ENCODE data around the gene ANXA4. TPM values are rescaled to one million over a fixed set of nuclear protein-coding genes. Genes with fewer than 3 reads are reported as not detected.

The ANXA4 gene
- total and polyA plus RNA-seq, 2 experiments from 2014 or later = 107 to 231 TPM

DNA sequence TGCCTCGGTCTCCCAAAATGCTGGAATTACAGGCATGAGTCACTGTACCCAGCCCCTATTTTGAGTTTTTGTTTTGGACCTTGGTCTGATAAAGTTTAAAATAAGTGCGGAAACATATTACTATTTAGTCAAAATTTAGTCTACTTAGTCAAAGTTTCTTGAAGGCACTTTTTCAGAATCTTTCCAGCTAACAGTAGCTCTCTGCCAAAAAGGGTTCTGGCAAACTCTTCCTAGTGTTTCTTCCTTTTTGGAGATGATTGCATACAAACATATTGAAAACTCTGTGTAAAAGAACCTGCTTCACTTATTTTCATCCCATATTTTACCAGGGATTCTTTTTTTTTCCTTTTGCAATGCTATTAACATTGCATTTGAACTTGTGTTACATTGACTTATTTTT lies 116.3 kb downstream of the ANXA4 start:
- Histone ChIP-seq H3K27me3 (no peaks in the 10 kb centered on the region), H3K36me3 (replicated peaks; ENCODE audit: insufficient read depth, low read depth) (no peaks in the 10 kb centered on the region), H3K27ac (no peak overlapping the region), H3K4me2 (no peak overlapping the region), H3K4me3 (no peak overlapping the region), H3K9me3 (ENCODE audit: low read depth) (no peaks in the 10 kb centered on the region), H3K4me1 (ENCODE audit: insufficient read depth) (no peaks in the 10 kb centered on the region), H3K79me2 (no peaks in the 10 kb centered on the region), H2AFZ (no peak overlapping the region), H4K20me1 (ENCODE audit: insufficient read depth, poor library complexity, severe bottlenecking) (no peaks in the 10 kb centered on the region), H3K9me2 (replicated peaks; ENCODE audit: insufficient read depth) (no peaks in the 10 kb centered on the region)
- WGBS (ENCODE audit: low lambda C conversion rate, missing lambda C conversion rate) = 94% methylated on average over 2 of the region's 2 CpGs
- DNase-seq (ENCODE audit: low spot score) = no peak
- TF ChIP-seq, protein P1, sequence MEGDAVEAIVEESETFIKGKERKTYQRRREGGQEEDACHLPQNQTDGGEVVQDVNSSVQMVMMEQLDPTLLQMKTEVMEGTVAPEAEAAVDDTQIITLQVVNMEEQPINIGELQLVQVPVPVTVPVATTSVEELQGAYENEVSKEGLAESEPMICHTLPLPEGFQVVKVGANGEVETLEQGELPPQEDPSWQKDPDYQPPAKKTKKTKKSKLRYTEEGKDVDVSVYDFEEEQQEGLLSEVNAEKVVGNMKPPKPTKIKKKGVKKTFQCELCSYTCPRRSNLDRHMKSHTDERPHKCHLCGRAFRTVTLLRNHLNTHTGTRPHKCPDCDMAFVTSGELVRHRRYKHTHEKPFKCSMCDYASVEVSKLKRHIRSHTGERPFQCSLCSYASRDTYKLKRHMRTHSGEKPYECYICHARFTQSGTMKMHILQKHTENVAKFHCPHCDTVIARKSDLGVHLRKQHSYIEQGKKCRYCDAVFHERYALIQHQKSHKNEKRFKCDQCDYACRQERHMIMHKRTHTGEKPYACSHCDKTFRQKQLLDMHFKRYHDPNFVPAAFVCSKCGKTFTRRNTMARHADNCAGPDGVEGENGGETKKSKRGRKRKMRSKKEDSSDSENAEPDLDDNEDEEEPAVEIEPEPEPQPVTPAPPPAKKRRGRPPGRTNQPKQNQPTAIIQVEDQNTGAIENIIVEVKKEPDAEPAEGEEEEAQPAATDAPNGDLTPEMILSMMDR (IDR thresholded peaks at IDR 0.05; ENCODE audit: poor library complexity) = no peak
- TF ChIP-seq EZH2phosphoT487 (IDR thresholded peaks at IDR 0.05; ENCODE audit: low read depth, severe bottlenecking, unreplicated experiment) = no peak
- no peak for TF ChIP-seq EZH2 (IDR thresholded peaks at IDR 0.05; ENCODE audit: borderline replicate concordance)

GRCh38 chr2:69863298-69863697 lies 121.4 kb downstream of the ANXA4 start:
- Histone ChIP-seq H3K36me3 (replicated peaks; ENCODE audit: insufficient read depth, low read depth) (no peaks in the 10 kb centered on the region), H3K27ac (no peak overlapping the region), H3K79me2 (no peaks in the 10 kb centered on the region), H4K20me1 (ENCODE audit: insufficient read depth, poor library complexity, severe bottlenecking) (no peaks in the 10 kb centered on the region), H3K9me3 (ENCODE audit: low read depth) (no peaks in the 10 kb centered on the region), H3K4me2 (no peak overlapping the region), H3K4me1 (ENCODE audit: insufficient read depth) (no peaks in the 10 kb centered on the region), H3K9me2 (replicated peaks; ENCODE audit: insufficient read depth) (no peaks in the 10 kb centered on the region), H3K27me3 (no peaks in the 10 kb centered on the region), H2AFZ (no peak overlapping the region), H3K4me3 (no peak overlapping the region)
- 84% methylated on average over 1 of the region's 1 CpG for WGBS (ENCODE audit: low lambda C conversion rate, missing lambda C conversion rate)
- TF ChIP-seq EZH2 (IDR thresholded peaks at IDR 0.05; ENCODE audit: borderline replicate concordance) = no peak
- TF ChIP-seq, protein P1 (IDR thresholded peaks at IDR 0.05; ENCODE audit: poor library complexity) = no peak
- DNase-seq (ENCODE audit: low spot score) = no peak

Small RNA genes lying within 50 kb of the gene (small RNA-seq; reads per million reads assigned to genes)
- gene RPL23AP92 = not detected

Other genes starting within 250 kb of the ANXA4 start
- 23.2 and 30.1 TPM in 2 replicates for gene AAK1, start 98.4 kb upstream of the ANXA4 start, total RNA-seq
- gene AAK1, start 98.4 kb upstream of the ANXA4 start, polyA plus RNA-seq = 30.8 and 44.4 TPM in 2 replicates
- gene GMCL1, start 87.5 kb downstream of the ANXA4 start, total RNA-seq = 18.1 and 22.5 TPM in 2 replicates
- gene GMCL1, start 87.5 kb downstream of the ANXA4 start, polyA plus RNA-seq = 17.9 and 18.8 TPM in 2 replicates
- 43.1 and 58.4 TPM in 2 replicates for gene SNRNP27, start 151.8 kb downstream of the ANXA4 start, total RNA-seq
- gene SNRNP27, start 151.8 kb downstream of the ANXA4 start, polyA plus RNA-seq = 65.5 and 66.3 TPM in 2 replicates
- gene MXD1, start 173.0 kb downstream of the ANXA4 start, total RNA-seq = 25.8 and 29.7 TPM in 2 replicates
- 41.8 and 45.4 TPM in 2 replicates for gene MXD1, start 173.0 kb downstream of the ANXA4 start, polyA plus RNA-seq
- gene ASPRV1, start 219.5 kb downstream of the ANXA4 start, total RNA-seq = 0.24 and 0.73 TPM in 2 replicates
- gene ASPRV1, start 219.5 kb downstream of the ANXA4 start, polyA plus RNA-seq = 0.66 TPM in 1 of 2 replicates, not detected in the other